GM18868 (cell line): ENCODE measurements around the gene TANGO6.

ENCODE experiments used
- ATAC-seq: cut with Tn5 transposase; IDR thresholded peaks from one replicate; pipeline ENCODE4 v1.9.1; 2021; ENCODE audit warnings: mild to moderate bottlenecking, moderate library complexity; ENCODE audit not compliant: unreplicated experiment

Gene TANGO6

GRCh38 chr16:69133373-69133954 lies 290.1 kb downstream of the TANGO6 start:
- ATAC-seq, result no peak
